HepG2 (cell line): ENCODE measurements around the gene BROX. TPM values are rescaled to one million over a fixed set of nuclear protein-coding genes. Genes with fewer than 3 reads are reported as not detected.

Experiments
- ATAC-seq: fragments of 200-7000 bp; cut with Tn5 transposase; 3 replicates; pipeline ENCODE4 v1.9.1; 2020; ENCODE audit warnings: mild to moderate bottlenecking, moderate library complexity
- BruUV-seq: library from RNA; stranded (reverse); fragments of 400-500 nt; replicated peaks from 2 replicates; lab custom pipeline; 2021; lab: Mats Ljungman, UMichigan
- CTCF ChIA-PET: fragments of 300-600 bp; formaldehyde crosslinking; extraction: SDS; loops from one replicate; lab custom pipeline; 2021; ENCODE audit warnings: low total read pairs, inconsistent platforms, low intra/inter-chr PET ratio; lab: Yijun Ruan, JAX
- POLR2A ChIA-PET: fragments of 350-600 bp; sonication (Branson Sonifier 250); formaldehyde crosslinking; loops from one replicate; lab custom pipeline; 2020; ENCODE audit warnings: antibody characterized with exemption, inconsistent platforms; lab: Yijun Ruan, JAX
- DNase-seq: peaks from one replicate; pipeline ENCODE4 v3.0.0-alpha.2; 2015; ENCODE audit warnings: low spot score
- FAIRE-seq: peaks from 3 replicates; lab custom pipeline; 2011; peaks lifted over from hg19 to GRCh38; lab: Jason Lieb, UNC
- H2AFZ ChIP-seq: one replicate; pipeline ENCODE4 v1.6.1; 2011; ENCODE audit warnings: low read length, inconsistent platforms
- H3K27ac ChIP-seq: fragments of 300-600 bp; 3 replicates; pipeline ENCODE4 v1.8.0; 2011; ENCODE audit warnings: mixed run types, mild to moderate bottlenecking, mixed read lengths, low read length, inconsistent platforms; ENCODE audit not compliant: insufficient read depth; ENCODE audit errors: extremely low read length
- H3K27me3 ChIP-seq, 2 experiments: fragments of 200-600 bp in 1 of 2; 2 replicates in 1 of 2; 3 replicates in 1 of 2; pipeline versions ENCODE4 v1.6.0 to v1.8.0; 2011; ENCODE audit warnings: low read length in 2 of 2, mild to moderate bottlenecking in 2 of 2, moderate library complexity in 2 of 2, inconsistent platforms in 1 of 2; ENCODE audit not compliant: insufficient read depth in 2 of 2, control insufficient read depth in 1 of 2
- H3K36me3 ChIP-seq, 2 experiments: fragments of 200-600 bp in 1 of 2; replicated peaks in 1 of 2; 2 replicates in 1 of 2; 3 replicates in 1 of 2; pipeline versions ENCODE4 v1.5.1 to v1.8.0; 2011; ENCODE audit warnings: low read length in 2 of 2, inconsistent platforms in 1 of 2; ENCODE audit not compliant: insufficient read depth in 2 of 2, control insufficient read depth in 1 of 2
- H3K4me1 ChIP-seq: 2 replicates; pipeline ENCODE4 v1.5.1; 2012; ENCODE audit warnings: low read length, inconsistent platforms; ENCODE audit not compliant: insufficient read depth
- H3K4me2 ChIP-seq: 2 replicates; pipeline ENCODE4 v1.6.0; 2011; ENCODE audit warnings: low read depth, low read length, inconsistent platforms
- H3K4me3 ChIP-seq, 3 experiments: fragments of 200-600 bp in 1 of 3; sonication (generic), shearing (Covaris generic) in 1 of 3; replicated peaks in 1 of 3; 2 replicates each; pipeline ENCODE4 v1.5.1; 2011 to 2016; ENCODE audit warnings: low read length in 3 of 3, inconsistent platforms in 2 of 3, low read depth in 2 of 3, mild to moderate bottlenecking in 2 of 3, control low read depth in 1 of 3, mixed read lengths in 1 of 3; ENCODE audit not compliant: insufficient read depth in 1 of 3
- H3K79me2 ChIP-seq: one replicate; pipeline ENCODE4 v1.6.1; 2011; ENCODE audit warnings: low read length, inconsistent platforms; ENCODE audit not compliant: insufficient read depth
- H3K9ac ChIP-seq: 2 replicates; pipeline ENCODE4 v1.6.0; 2011; ENCODE audit warnings: mild to moderate bottlenecking, low read depth, low read length, inconsistent platforms; ENCODE audit not compliant: insufficient read depth
- H3K9me3 ChIP-seq: 2 replicates; pipeline ENCODE4 v1.5.1; 2012; ENCODE audit warnings: mild to moderate bottlenecking, low read length
- H4K20me1 ChIP-seq: 2 replicates; pipeline ENCODE4 v1.6.0; 2011; ENCODE audit warnings: inconsistent platforms, mild to moderate bottlenecking, low read length, moderate library complexity; ENCODE audit not compliant: insufficient read depth
- CCAR2 ChIP-seq: fragments of 200-400 bp; formaldehyde crosslinking; optimal IDR thresholded peaks from 2 replicates; pipeline ENCODE3; 2018; ENCODE audit warnings: low read depth, mild to moderate bottlenecking, low read length, moderate library complexity
- CREM ChIP-seq, 2 experiments: sonication (generic) in 1 of 2; formaldehyde crosslinking in 1 of 2; IDR thresholded peaks; 2 replicates each; pipeline versions ENCODE4 v1.4.0 to v1.6.1; 2016 to 2020; ENCODE audit warnings: antibody characterized with exemption in 1 of 2, mild to moderate bottlenecking in 1 of 2, missing genetic modification reagents in 1 of 2
- HMG20B ChIP-seq: conservative IDR thresholded peaks from 2 replicates; pipeline ENCODE4 v1.6.1; 2016; ENCODE audit warnings: missing genetic modification reagents, missing compliant biosample characterization
- HNRNPL ChIP-seq: fragments of 200-400 bp; formaldehyde crosslinking; IDR thresholded peaks from 2 replicates; pipeline ENCODE4 v1.6.1; 2017; ENCODE audit warnings: mild to moderate bottlenecking, low read depth, low read length
- HNRNPUL1 ChIP-seq: fragments of 200-400 bp; formaldehyde crosslinking; IDR thresholded peaks from 2 replicates; pipeline ENCODE4 v1.6.1; 2017; ENCODE audit warnings: low read depth, mild to moderate bottlenecking, low read length, moderate library complexity
- KAT2B ChIP-seq: fragments of 150-350 bp; IDR thresholded peaks from 2 replicates; pipeline ENCODE4 v1.6.1; 2014; ENCODE audit warnings: low read depth, low read length, borderline replicate concordance
- NR0B2 ChIP-seq: sonication (generic); formaldehyde crosslinking; IDR thresholded peaks from 2 replicates; pipeline ENCODE4 v1.4.0; 2020; ENCODE audit warnings: mild to moderate bottlenecking, missing genetic modification reagents
- TCF7 ChIP-seq: sonication (generic); IDR thresholded peaks from 2 replicates; pipeline ENCODE4 v1.6.1; 2016; ENCODE audit warnings: antibody characterized with exemption, low read depth
- TRIM24 ChIP-seq: sonication (generic); formaldehyde crosslinking; IDR thresholded peaks from 2 replicates; pipeline ENCODE4 v1.8.0; 2022; ENCODE audit warnings: mild to moderate bottlenecking, missing genetic modification reagents
- ZNF451 ChIP-seq: sonication (generic); formaldehyde crosslinking; IDR thresholded peaks from 2 replicates; pipeline ENCODE4 v1.5.0; 2020; ENCODE audit warnings: mild to moderate bottlenecking, missing genetic modification reagents
- WGBS: methylation state at CpG from one replicate; pipeline ENCODE4 v1.1.6; 2017; ENCODE audit warnings: low lambda C conversion rate; 5-methylcytosine and 5-hydroxymethylcytosine counted together
- in situ Hi-C: cut with HindIII; loops from 2 replicates; pipeline ENCODE4 v1.10.0; 2017; ENCODE audit warnings: low pct_unique_long_range_greater_than_20kb; ENCODE audit not compliant: extremely low pct_ligation_motif_present
- intact Hi-C: fragments of 100-400 bp; cut with micrococcal nuclease; formaldehyde crosslinking; loops from one replicate; pipeline ENCODE4 v1.10.0; 2022; ENCODE audit not compliant: unreplicated experiment
- polyA plus RNA-seq, 8 experiments: library from polyadenylated mRNA; depleted of rRNA in 3 of 8; stranded (reverse) in 7 of 8; unstranded in 1 of 8; fragments of >200 nt; fragmentation: Illumina TruSeq in 4 of 8; extraction: Trizol in 4 of 8; gene quantifications; 2 replicates each; pipeline versions ENCODE4 v1.2.1 to v1.2.3, GENCODE V29; 2011 to 2016; ENCODE audit warnings: low read depth in 4 of 8, missing spikeins in 1 of 8, mixed read lengths in 1 of 8; ENCODE audit not compliant: insufficient read depth in 1 of 8
- total RNA-seq, 5 experiments: library from RNA; depleted of rRNA; stranded (reverse); fragments of >200 nt; fragmentation: Illumina TruSeq; extraction: Trizol; gene quantifications; 2 replicates each; pipeline ENCODE4 v1.2.3, GENCODE V29; 2016; ENCODE audit warnings: low read depth in 1 of 5
- TF ChIP-seq, protein P1 (sequence below): sonication (generic); formaldehyde crosslinking; IDR thresholded peaks from 2 replicates; pipeline ENCODE4; 2020; ENCODE audit warnings: missing genetic modification reagents, mild to moderate bottlenecking, borderline replicate concordance

The BROX gene
- total and polyA plus RNA-seq, 2 of the 13 experiments (the other 11 are each of a cell fraction or from before 2014, with no cell fraction given), result 4.4 to 33.2 TPM

GRCh38 chr1:222757646-222758268 lies 45.4 kb downstream of the BROX start:
- in situ Hi-C loops (no loop called here), intact Hi-C loops (no loop called here)
- ATAC-seq (no peak), FAIRE-seq (no peak), DNase-seq (no peak)
- no peaks in the 10 kb centered on the region for H3K36me3 ChIP-seq
- TF ChIP-seq CREM (IDR thresholded peaks at IDR 0.05) (no peak), CREM (CRISPR knock-in tag; IDR thresholded peaks at IDR 0.05) (no peak)
- BruUV-seq, result no TSS peak
- H3K4me3 ChIP-seq, result no peak overlapping the region
- H4K20me1 ChIP-seq, result no peaks in the 10 kb centered on the region
- no peak overlapping the region for H3K27ac ChIP-seq
- H3K4me2 ChIP-seq, result no peak overlapping the region
- H3K9ac ChIP-seq, result no peak overlapping the region
- no peak overlapping the region for H2AFZ ChIP-seq
- POLR2A ChIA-PET, result no interaction called here
- 49% methylated on average over 10 of the region's 10 CpGs for WGBS
- no peaks in the 10 kb centered on the region for H3K9me3 ChIP-seq
- no peaks in the 10 kb centered on the region for H3K4me1 ChIP-seq
- CTCF ChIA-PET, result no interaction called here
- H3K79me2 ChIP-seq, result no peaks in the 10 kb centered on the region
- H3K27me3 ChIP-seq, result no peaks in the 10 kb centered on the region; a peak in 1 of 5 replicates

DNA sequence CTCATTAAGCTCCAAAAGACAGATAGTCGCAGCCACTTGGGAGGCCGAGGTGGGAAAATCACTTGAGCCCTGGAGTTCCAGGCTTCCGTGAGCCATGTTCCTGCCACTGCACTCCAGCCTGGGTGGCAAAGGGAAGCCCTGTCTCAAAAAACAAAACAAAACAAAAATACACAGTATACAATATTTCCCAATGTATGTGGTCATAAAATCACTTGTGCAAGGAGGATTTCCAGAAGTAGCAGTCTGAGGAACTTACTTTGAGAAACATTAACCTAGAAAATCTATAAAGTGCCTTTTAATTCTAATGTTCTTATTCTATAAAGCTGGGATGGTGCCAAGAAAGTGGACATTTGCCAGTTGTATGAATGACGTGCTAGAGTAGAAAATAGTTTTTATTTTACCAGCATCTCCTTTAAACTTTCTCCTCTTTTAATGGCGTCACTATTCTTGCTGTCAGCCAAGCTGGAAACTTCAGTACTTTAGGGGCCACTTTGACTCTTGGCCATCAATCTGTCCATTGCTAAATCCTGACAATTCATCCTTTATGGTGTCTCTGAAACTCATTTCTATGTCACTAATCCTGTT lies 47.2 kb downstream of the BROX start:
- ChIA-PET POLR2A (no interaction called here), CTCF (no interaction called here)
- no peak overlapping the region for H3K9ac ChIP-seq
- intact Hi-C loops, result no loop called here
- H3K4me3 ChIP-seq, result no peak overlapping the region
- H3K4me2 ChIP-seq, result no peak overlapping the region
- ATAC-seq (no peak), DNase-seq (no peak), FAIRE-seq (no peak)
- H3K4me1 ChIP-seq, result no peaks in the 10 kb centered on the region
- no peak overlapping the region for H3K27ac ChIP-seq
- no peak overlapping the region for H2AFZ ChIP-seq
- H3K27me3 ChIP-seq, result no peaks in the 10 kb centered on the region; a peak in 1 of 5 replicates
- H3K36me3 ChIP-seq, result no peaks in the 10 kb centered on the region
- no peaks in the 10 kb centered on the region for H3K9me3 ChIP-seq
- TF ChIP-seq NR0B2 (CRISPR knock-in tag) (no peak), ZNF451 (no peak), TRIM24 (CRISPR knock-in tag) (no peak), HNRNPL (no peak), KAT2B (no peak), HMG20B (CRISPR knock-in tag) (no peak), TCF7 (no peak), CCAR2 (no peak), HNRNPUL1 (no peak)
- TF ChIP-seq, protein P1, sequence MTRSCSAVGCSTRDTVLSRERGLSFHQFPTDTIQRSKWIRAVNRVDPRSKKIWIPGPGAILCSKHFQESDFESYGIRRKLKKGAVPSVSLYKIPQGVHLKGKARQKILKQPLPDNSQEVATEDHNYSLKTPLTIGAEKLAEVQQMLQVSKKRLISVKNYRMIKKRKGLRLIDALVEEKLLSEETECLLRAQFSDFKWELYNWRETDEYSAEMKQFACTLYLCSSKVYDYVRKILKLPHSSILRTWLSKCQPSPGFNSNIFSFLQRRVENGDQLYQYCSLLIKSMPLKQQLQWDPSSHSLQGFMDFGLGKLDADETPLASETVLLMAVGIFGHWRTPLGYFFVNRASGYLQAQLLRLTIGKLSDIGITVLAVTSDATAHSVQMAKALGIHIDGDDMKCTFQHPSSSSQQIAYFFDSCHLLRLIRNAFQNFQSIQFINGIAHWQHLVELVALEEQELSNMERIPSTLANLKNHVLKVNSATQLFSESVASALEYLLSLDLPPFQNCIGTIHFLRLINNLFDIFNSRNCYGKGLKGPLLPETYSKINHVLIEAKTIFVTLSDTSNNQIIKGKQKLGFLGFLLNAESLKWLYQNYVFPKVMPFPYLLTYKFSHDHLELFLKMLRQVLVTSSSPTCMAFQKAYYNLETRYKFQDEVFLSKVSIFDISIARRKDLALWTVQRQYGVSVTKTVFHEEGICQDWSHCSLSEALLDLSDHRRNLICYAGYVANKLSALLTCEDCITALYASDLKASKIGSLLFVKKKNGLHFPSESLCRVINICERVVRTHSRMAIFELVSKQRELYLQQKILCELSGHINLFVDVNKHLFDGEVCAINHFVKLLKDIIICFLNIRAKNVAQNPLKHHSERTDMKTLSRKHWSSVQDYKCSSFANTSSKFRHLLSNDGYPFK (CRISPR knock-in tag), result no peak
- in situ Hi-C loops, result no loop called here
- H4K20me1 ChIP-seq, result no peaks in the 10 kb centered on the region
- no TSS peak for BruUV-seq
- WGBS, result 26% methylated on average over 5 of the region's 5 CpGs
- H3K79me2 ChIP-seq, result no peaks in the 10 kb centered on the region
